K562 (cell line): ENCODE measurements around the gene GABARAP. TPM values are rescaled to one million over a fixed set of nuclear protein-coding genes. Genes with fewer than 3 reads are reported as not detected.
A peak's percentile ranks its signal among the peaks of the same experiment; 100 is the strongest.

Experiments used
- ATAC-seq: fragments of 200-7000 bp; cut with Tn5 transposase; 3 replicates; pipeline ENCODE4 v1.9.1; 2020; ENCODE audit warnings: moderate library complexity
- BruUV-seq: library from RNA; stranded (reverse); fragments of 400-500 nt; replicated peaks from 2 replicates; lab custom pipeline; 2021; lab: Mats Ljungman, UMichigan
- CTCF ChIA-PET: fragments of 300-600 bp; formaldehyde crosslinking; extraction: SDS; loops from one replicate; lab custom pipeline; 2021; ENCODE audit warnings: low intra/inter-chr PET ratio; lab: Yijun Ruan, JAX
- POLR2A ChIA-PET: fragments of 300-600, 350-650 bp; sonication (Branson Sonifier 250); formaldehyde crosslinking; extraction: SDS; loops from one replicate; lab custom pipeline; 2021; ENCODE audit warnings: antibody characterized with exemption, inconsistent platforms; lab: Yijun Ruan, JAX
- DNase-seq, 4 experiments: peaks; one replicate each; pipeline versions ENCODE4 v3.0.0 to v3.0.0-alpha.2; 2011 to 2018; ENCODE audit warnings: low spot score in 3 of 4, mixed read lengths in 3 of 4; ENCODE audit errors: extremely low read depth in 1 of 4
- FAIRE-seq: peaks from 2 replicates; lab custom pipeline; 2011; peaks lifted over from hg19 to GRCh38; lab: Jason Lieb, UNC
- H2AFZ ChIP-seq: 2 replicates; pipeline ENCODE4 v1.6.0; 2011; ENCODE audit warnings: low read depth, low read length, control low read depth, inconsistent platforms
- H3K27ac ChIP-seq: fragments of 200-600 bp; 3 replicates; pipeline ENCODE4 v1.8.0; 2011; ENCODE audit warnings: low read depth, mild to moderate bottlenecking, control low read depth, inconsistent platforms, low read length, moderate library complexity, mixed read lengths; ENCODE audit errors: extremely low read depth
- H3K27me3 ChIP-seq, 2 experiments: fragments of 300-600 bp in 1 of 2; 2 replicates in 1 of 2; 3 replicates in 1 of 2; pipeline versions ENCODE4 v1.6.0 to v1.8.0; 2011; ENCODE audit warnings: inconsistent platforms in 2 of 2, low read length in 2 of 2, mild to moderate bottlenecking in 1 of 2, mixed read lengths in 1 of 2, moderate library complexity in 1 of 2; ENCODE audit not compliant: control insufficient read depth in 2 of 2, insufficient read depth in 2 of 2
- H3K36me3 ChIP-seq: fragments of 300-600 bp; 3 replicates; pipeline ENCODE4 v1.8.0; 2011; ENCODE audit warnings: mild to moderate bottlenecking, low read length, inconsistent platforms; ENCODE audit not compliant: control insufficient read depth, insufficient read depth
- H3K4me1 ChIP-seq, 2 experiments: fragments of 200-600 bp in 1 of 2; replicated peaks in 1 of 2; 2 replicates in 1 of 2; 3 replicates in 1 of 2; pipeline versions ENCODE4 v1.5.1 to v1.8.0; 2011; ENCODE audit warnings: inconsistent platforms in 2 of 2, low read length in 2 of 2, mild to moderate bottlenecking in 1 of 2, mixed read lengths in 1 of 2, moderate library complexity in 1 of 2; ENCODE audit not compliant: control insufficient read depth in 2 of 2, insufficient read depth in 2 of 2
- H3K4me2 ChIP-seq: 2 replicates; pipeline ENCODE4 v1.6.1; 2011; ENCODE audit warnings: low read length, control low read depth, inconsistent platforms, mixed read lengths; ENCODE audit not compliant: insufficient read depth
- H3K4me3 ChIP-seq: fragments of 200-600 bp; sonication (generic), shearing (Covaris generic); 2 replicates; pipeline ENCODE4 v1.5.1; 2016; ENCODE audit warnings: control low read depth, inconsistent platforms
- H3K79me2 ChIP-seq: fragments of 200-600 bp; 3 replicates; pipeline ENCODE4 v1.8.0; 2011; ENCODE audit warnings: low read length, inconsistent platforms; ENCODE audit not compliant: control insufficient read depth, insufficient read depth
- H3K9ac ChIP-seq, 2 experiments: 2 replicates each; pipeline versions ENCODE4 v1.6.0 to v1.6.1; 2011; ENCODE audit warnings: low read depth in 2 of 2, low read length in 2 of 2, control low read depth in 1 of 2, inconsistent platforms in 1 of 2, mild to moderate bottlenecking in 1 of 2, mixed read lengths in 1 of 2; ENCODE audit not compliant: insufficient read depth in 1 of 2
- H3K9me1 ChIP-seq: one replicate; pipeline ENCODE4 v1.6.0; 2011; ENCODE audit warnings: inconsistent platforms, mild to moderate bottlenecking, low read length, moderate library complexity; ENCODE audit not compliant: control insufficient read depth, insufficient read depth
- H3K9me3 ChIP-seq: replicated peaks from 2 replicates; pipeline ENCODE4 v1.5.1; 2011; ENCODE audit warnings: low read depth, low read length, inconsistent platforms; ENCODE audit not compliant: control insufficient read depth, insufficient read depth
- H4K20me1 ChIP-seq: replicated peaks from 2 replicates; pipeline ENCODE4 v1.6.1; 2011; ENCODE audit warnings: low read length, inconsistent platforms, mixed read lengths; ENCODE audit not compliant: control insufficient read depth, insufficient read depth
- BHLHE40 ChIP-seq: IDR thresholded peaks from 2 replicates; pipeline ENCODE4 v1.6.1; 2011; ENCODE audit warnings: low read length, improper control_type of control experiment
- CREB3 ChIP-seq: fragments of 450-650 bp; conservative IDR thresholded peaks from 2 replicates; pipeline ENCODE4 v1.6.1; 2016; ENCODE audit warnings: missing genetic modification characterization, low read depth, mild to moderate bottlenecking, missing compliant biosample characterization, moderate library complexity
- ELF2 ChIP-seq: fragments of 250-450 bp; sonication (Bioruptor Pico); IDR thresholded peaks from 2 replicates; pipeline ENCODE4 v1.5.0; 2021; ENCODE audit warnings: mild to moderate bottlenecking
- GABPA ChIP-seq: fragments of 200-800 bp; sonication (Bioruptor generic); conservative IDR thresholded peaks from 2 replicates; pipeline ENCODE4 v1.6.1; 2016; ENCODE audit warnings: low read depth, missing genetic modification characterization, missing compliant biosample characterization
- GABPB1 ChIP-seq: sonication (generic); formaldehyde crosslinking; IDR thresholded peaks from 2 replicates; pipeline ENCODE4 v1.8.0; 2022; ENCODE audit warnings: mild to moderate bottlenecking, missing genetic modification reagents
- HSF4 ChIP-seq: fragments of 250-450 bp; sonication (Bioruptor Pico); IDR thresholded peaks from 2 replicates; pipeline ENCODE4 v2.1.2; 2022; ENCODE audit warnings: mild to moderate bottlenecking, moderate library complexity, borderline replicate concordance
- NCOA2 ChIP-seq, 2 experiments: fragments of 450-650 bp; IDR thresholded peaks; 2 replicates each; pipeline ENCODE4 v1.6.1; 2018; ENCODE audit warnings: mild to moderate bottlenecking in 2 of 2, moderate library complexity in 1 of 2; ENCODE audit not compliant: partially characterized antibody in 2 of 2
- PHF20 ChIP-seq: fragments of 450-650 bp; IDR thresholded peaks from 2 replicates; pipeline ENCODE4 v1.6.1; 2018; ENCODE audit not compliant: partially characterized antibody
- SIN3A ChIP-seq, 2 experiments: fragments of 150-350 bp in 1 of 2; IDR thresholded peaks; 2 replicates each; pipeline ENCODE4 v1.6.1; 2011 to 2016; ENCODE audit warnings: borderline replicate concordance in 2 of 2, low read depth in 2 of 2, low read length in 2 of 2, mild to moderate bottlenecking in 2 of 2, moderate library complexity in 2 of 2; ENCODE audit not compliant: control insufficient read depth in 1 of 2
- TBP ChIP-seq: optimal IDR thresholded peaks from 2 replicates; pipeline ENCODE3; 2011; ENCODE audit warnings: low read depth, low read length, improper control_type of control experiment
- ZBTB7A ChIP-seq: IDR thresholded peaks from 2 replicates; pipeline ENCODE4 v1.6.1; 2011; ENCODE audit warnings: low read depth, mild to moderate bottlenecking, low read length, moderate library complexity, borderline replicate concordance; ENCODE audit not compliant: control insufficient read depth
- ZNF830 ChIP-seq: fragments of 250-450 bp; sonication (Bioruptor Pico); IDR thresholded peaks from 2 replicates; pipeline ENCODE4 v1.5.0; 2021; ENCODE audit warnings: mild to moderate bottlenecking
- WGBS: fragments of 100-300 bp; shearing (Covaris generic); methylation state at CpG from one replicate; pipeline ENCODE4 v1.1.6; 2016; ENCODE audit warnings: low coverage, mixed read lengths; ENCODE audit not compliant: insufficient coverage; ENCODE audit errors: missing lambda C conversion rate; 5-methylcytosine and 5-hydroxymethylcytosine counted together
- in situ Hi-C: fragments of 300-500 bp; cut with MboI; formaldehyde crosslinking; loops from 4 replicates; pipeline ENCODE4 v1.15.0; 2018; ENCODE audit warnings: inconsistent platforms, mixed read lengths
- intact Hi-C: fragments of 100-400 bp; cut with micrococcal nuclease; formaldehyde crosslinking; loops from 2 replicates; pipeline ENCODE4 v1.14.2; 2022
- polyA plus RNA-seq, 8 experiments: library from polyadenylated mRNA; depleted of rRNA in 4 of 8; stranded (reverse) in 5 of 8; unstranded in 3 of 8; fragments of >200 nt; fragmentation: Nextera tagmentation in 2 of 8; fragmentation: Illumina TruSeq in 1 of 8; extraction: Ambion mirVana in 2 of 8; extraction: Trizol in 1 of 8; gene quantifications; 2 replicates each; pipeline versions ENCODE4 v1.2.1 to v1.2.3, GENCODE V29; 2011 to 2014; ENCODE audit warnings: inconsistent platforms in 1 of 8, missing spikeins in 1 of 8
- total RNA-seq, 7 experiments: library from RNA; depleted of rRNA in 6 of 7; stranded (reverse); fragments of >200 nt in 6 of 7; fragmentation: Illumina TruSeq in 2 of 7; extraction: Trizol in 2 of 7; gene quantifications; 2 replicates each; pipeline versions ENCODE4 v1.2.1 to v1.2.3, GENCODE V29; 2011 to 2021; ENCODE audit warnings: low replicate concordance in 1 of 7
- TF ChIP-seq, protein P1 (sequence below): fragments of 450-650 bp; formaldehyde crosslinking; IDR thresholded peaks from 2 replicates; pipeline ENCODE4 v1.4.0; 2022; ENCODE audit warnings: mild to moderate bottlenecking, moderate library complexity
- TF ChIP-seq, protein P2 (sequence below): fragments of 450-650 bp; IDR thresholded peaks from 2 replicates; pipeline ENCODE4 v1.6.1; 2014; ENCODE audit warnings: low read depth, mild to moderate bottlenecking, moderate library complexity, borderline replicate concordance

Gene GABARAP
- total and polyA plus RNA-seq, 9 of the 15 experiments (the other 6 are each of a cell fraction or from before 2014, with no cell fraction given) = 47.5 to 373 (median 152) TPM

DNA sequence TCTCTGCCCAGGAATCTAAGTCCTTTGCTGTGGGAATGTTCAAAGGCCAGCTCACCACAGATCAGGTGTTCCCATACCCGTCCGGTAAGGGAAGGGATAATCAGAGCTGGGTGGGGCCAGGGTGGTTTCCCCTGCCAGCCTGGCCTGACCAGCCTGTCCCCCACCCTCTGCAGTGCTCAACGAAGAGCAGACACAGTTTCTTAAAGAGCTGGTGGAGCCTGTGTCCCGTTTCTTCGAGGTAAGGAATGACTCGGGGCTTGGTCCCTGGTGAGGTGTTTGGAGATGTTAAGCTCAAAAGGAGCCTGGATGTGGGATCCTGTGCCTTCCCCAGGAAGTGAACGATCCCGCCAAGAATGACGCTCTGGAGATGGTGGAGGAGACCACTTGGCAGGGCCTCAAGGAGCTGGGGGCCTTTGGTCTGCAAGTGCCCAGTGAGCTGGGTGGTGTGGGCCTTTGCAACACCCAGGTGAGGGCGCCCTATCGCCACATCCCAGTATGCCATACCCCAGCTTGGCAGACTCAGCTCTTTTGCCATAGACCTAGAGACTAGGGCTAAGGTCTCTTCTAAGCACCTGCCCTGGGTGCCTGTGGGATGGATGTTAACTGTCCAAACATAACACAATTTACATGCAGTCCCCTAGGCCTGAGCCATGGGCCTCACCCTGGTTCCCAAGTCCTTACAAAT, 21.5 kb downstream of the GABARAP start (continued):
- TF ChIP-seq, protein P1, sequence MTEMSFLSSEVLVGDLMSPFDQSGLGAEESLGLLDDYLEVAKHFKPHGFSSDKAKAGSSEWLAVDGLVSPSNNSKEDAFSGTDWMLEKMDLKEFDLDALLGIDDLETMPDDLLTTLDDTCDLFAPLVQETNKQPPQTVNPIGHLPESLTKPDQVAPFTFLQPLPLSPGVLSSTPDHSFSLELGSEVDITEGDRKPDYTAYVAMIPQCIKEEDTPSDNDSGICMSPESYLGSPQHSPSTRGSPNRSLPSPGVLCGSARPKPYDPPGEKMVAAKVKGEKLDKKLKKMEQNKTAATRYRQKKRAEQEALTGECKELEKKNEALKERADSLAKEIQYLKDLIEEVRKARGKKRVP (CRISPR knock-in tag) = 0 out of 2 replicates have a peak, but pooled peaks have one; percentile 11

GRCh38 chr17:7219812-7220592, 22.2 kb downstream of the GABARAP start, which contains the start of the genes ACADVL and DLG4:
Gene ACADVL, plus strand, starts transcription at chr17:7219938. Its CDS starts 47 bp downstream, at chr17:7219985.
Gene DLG4, minus strand, starts transcription at chr17:7219836.
- peak within 1 kb of the TSS; percentile 94 for H2AFZ ChIP-seq
- BruUV-seq = TSS peak; percentile 57
- POLR2A ChIA-PET = interaction anchor here (0.5 to 7.7 kb wide), 8 partner anchors 10 to 182 kb away, joined by 3 to 73 read pairs (median 3); partner anchors contain the start of genes DVL2, GABARAP and PHF23
- FAIRE-seq (peak; percentile 44), ATAC-seq (peak; percentile 88), DNase-seq (peak; percentile 75 to 89 (median 80))
- peaks cover 45% of the 10 kb centered on the region; the same call in 2 of the 3 replicates for H3K36me3 ChIP-seq
- H3K9me1 ChIP-seq = peaks cover 6% of the 10 kb centered on the region
- H4K20me1 ChIP-seq = peaks cover 6% of the 10 kb centered on the region
- intact Hi-C loops (no loop called here), in situ Hi-C loops (no loop called here)
- peak within 1 kb of the TSS; percentile 87 for H3K4me3 ChIP-seq
- peaks cover 40 to 55% of the 10 kb centered on the region in 2 experiments for H3K4me1 ChIP-seq
- no peaks in the 10 kb centered on the region for H3K27me3 ChIP-seq
- WGBS = 2% methylated on average over 28 of the region's 63 CpGs
- H3K4me2 ChIP-seq = peak within 1 kb of the TSS; percentile 93
- CTCF ChIA-PET = no interaction called here
- H3K79me2 ChIP-seq = peaks cover 42% of the 10 kb centered on the region
- no peaks in the 10 kb centered on the region for H3K9me3 ChIP-seq
- H3K9ac ChIP-seq = peak within 1 kb of the TSS; percentile 90 to 99
- peak within 1 kb of the TSS; percentile 90 for H3K27ac ChIP-seq
- TF ChIP-seq, protein P2, sequence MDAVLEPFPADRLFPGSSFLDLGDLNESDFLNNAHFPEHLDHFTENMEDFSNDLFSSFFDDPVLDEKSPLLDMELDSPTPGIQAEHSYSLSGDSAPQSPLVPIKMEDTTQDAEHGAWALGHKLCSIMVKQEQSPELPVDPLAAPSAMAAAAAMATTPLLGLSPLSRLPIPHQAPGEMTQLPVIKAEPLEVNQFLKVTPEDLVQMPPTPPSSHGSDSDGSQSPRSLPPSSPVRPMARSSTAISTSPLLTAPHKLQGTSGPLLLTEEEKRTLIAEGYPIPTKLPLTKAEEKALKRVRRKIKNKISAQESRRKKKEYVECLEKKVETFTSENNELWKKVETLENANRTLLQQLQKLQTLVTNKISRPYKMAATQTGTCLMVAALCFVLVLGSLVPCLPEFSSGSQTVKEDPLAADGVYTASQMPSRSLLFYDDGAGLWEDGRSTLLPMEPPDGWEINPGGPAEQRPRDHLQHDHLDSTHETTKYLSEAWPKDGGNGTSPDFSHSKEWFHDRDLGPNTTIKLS = peak; percentile 62; the same call in 1 of the 2 replicates
- TF ChIP-seq CREB3 (tag) = no peak
- TF ChIP-seq PHF20 = no peak
- no peak for TF ChIP-seq NCOA2 (IDR thresholded peaks at IDR 0.05; ENCODE audit: partially characterized antibody in 2 of 2)
- TF ChIP-seq BHLHE40 = peak; percentile 52
- TF ChIP-seq ZBTB7A = peak; percentile 81; the same call in 1 of the 2 replicates
- TF ChIP-seq SIN3A (IDR thresholded peaks at IDR 0.05; ENCODE audit: borderline replicate concordance in 2 of 2, control insufficient read depth in 1 of 2, low read depth in 2 of 2, low read length in 2 of 2) = peak in 1 of 2 experiments; percentile 65; a peak in 2 of 4 replicates
- TF ChIP-seq GABPB1 (CRISPR knock-in tag) = peak; percentile 56; the same call in 1 of the 2 replicates
- TF ChIP-seq ELF2 (CRISPR knock-in tag) = peak; percentile 47; the same call in 1 of the 2 replicates
- peak; percentile 48 for TF ChIP-seq TBP
- no peak for TF ChIP-seq HSF4 (CRISPR knock-in tag)
- peak; percentile 16; the same call in 1 of the 2 replicates for TF ChIP-seq GABPA
- TF ChIP-seq ZNF830 (CRISPR knock-in tag) = 0 out of 2 replicates have a peak, but pooled peaks have one; percentile 28
